Measurements from ENCODE around the gene DENND5B.

GRCh38 chr12:31507966-31508365, 83.0 kb downstream of the DENND5B start:
- TF ChIP-seq CTCF (IDR thresholded peaks at IDR 0.05) (no peak), POLR2A (IDR thresholded peaks at IDR 0.05; ENCODE audit: low read length) (no peak), BHLHE40 (IDR thresholded peaks at IDR 0.05; ENCODE audit: low read depth, low read length) (no peak), ELK1 (IDR thresholded peaks at IDR 0.05; ENCODE audit: low read depth, low read length) (no peak), RAD21 (conservative IDR thresholded peaks at IDR 0.05 in 1 of 2, IDR thresholded peaks at IDR 0.05 in 1 of 2) (no peak), MAX (IDR thresholded peaks at IDR 0.05) (peak; percentile 28; the same call in 1 of the 2 replicates), REST (IDR thresholded peaks at IDR 0.05) (no peak), HES2 (IDR thresholded peaks at IDR 0.05) (no peak), MYC (IDR thresholded peaks at IDR 0.05; ENCODE audit: borderline replicate concordance, low read length) (no peak), PBX3 (IDR thresholded peaks at IDR 0.05) (no peak), FOSL2 (IDR thresholded peaks at IDR 0.05) (no peak), FOSL2 (CRISPR knock-in tag; IDR thresholded peaks at IDR 0.05) (peak; percentile 60; the same call in 1 of the 2 replicates), FOXS1 (CRISPR knock-in tag; IDR thresholded peaks at IDR 0.05) (no peak), RCOR1 (IDR thresholded peaks at IDR 0.05; ENCODE audit: low read depth, low read length) (no peak), CBX8 (IDR thresholded peaks at IDR 0.05) (no peak)

Measured in A549 (cell line).